HG02571 (cell line): ENCODE results near the gene GPX4.
A peak's percentile ranks its signal among the peaks of the same experiment; 100 is the strongest.
"Not testable (repeated sequence)": the region's sequence is repeated elsewhere in the genome, so short reads cannot be mapped to it uniquely, and the experiment has no call there.

Experiments used
- ATAC-seq: cut with Tn5 transposase; IDR thresholded peaks from one replicate; pipeline ENCODE4 v1.9.1; 2021; ENCODE audit warnings: mild to moderate bottlenecking, moderate library complexity; ENCODE audit not compliant: unreplicated experiment

Gene GPX4

GRCh38 chr19:1129084-1129483 lies 25.3 kb downstream of the GPX4 start:
- not testable (repeated sequence) for ATAC-seq

GRCh38 chr19:1129535-1129934 lies 25.7 kb downstream of the GPX4 start:
- ATAC-seq, result no peak

- no peak for ATAC-seq
These were observed 27.2 kb downstream of the GPX4 start for GRCh38 chr19:1130771-1131717.

- peak; percentile 36 for ATAC-seq
These were observed 28.1 kb downstream of the GPX4 start for GRCh38 chr19:1131718-1132551.

- peak; percentile 8 for ATAC-seq
These were observed 29.0 kb downstream of the GPX4 start for GRCh38 chr19:1132552-1133383.

GRCh38 chr19:1133471-1133929 lies 29.7 kb downstream of the GPX4 start:
- peak; percentile 66 for ATAC-seq

GRCh38 chr19:1134431-1134830 lies 30.6 kb downstream of the GPX4 start:
- no peak for ATAC-seq

- no peak for ATAC-seq
These were observed 31.7 kb downstream of the GPX4 start for GRCh38 chr19:1135454-1135853.

- ATAC-seq, result no peak
These were observed 32.4 kb downstream of the GPX4 start for GRCh38 chr19:1136201-1136600.

GRCh38 chr19:1136621-1137317 lies 33.0 kb downstream of the GPX4 start:
- no peak for ATAC-seq

- no peak for ATAC-seq
These were observed 34.3 kb downstream of the GPX4 start for GRCh38 chr19:1138121-1138520.

- ATAC-seq, result no peak
These were observed 35.3 kb downstream of the GPX4 start for GRCh38 chr19:1139126-1139525.

- no peak for ATAC-seq
These were observed 36.7 kb downstream of the GPX4 start for GRCh38 chr19:1140272-1141027.

- no peak for ATAC-seq
These were observed 38.1 kb downstream of the GPX4 start for GRCh38 chr19:1141944-1142343.

- no peak for ATAC-seq
These were observed 40.1 kb downstream of the GPX4 start for GRCh38 chr19:1143828-1144399.

- ATAC-seq, result no peak
These were observed 40.9 kb downstream of the GPX4 start for GRCh38 chr19:1144741-1145140.

GRCh38 chr19:1145635-1146411 lies 42.0 kb downstream of the GPX4 start:
- ATAC-seq, result no peak

- no peak for ATAC-seq
These were observed 42.6 kb downstream of the GPX4 start for GRCh38 chr19:1146412-1146699.
